ENCODE data around the gene GTF3A. TPM values are rescaled to one million over a fixed set of nuclear protein-coding genes. Genes with fewer than 3 reads are reported as not detected.

Gene GTF3A
- total RNA-seq, 1 experiment from 2014 or later, result 126 TPM

GRCh38 chr13:27448308-27448707, 23.9 kb downstream of the GTF3A start:
- BruUV-seq (replicated peaks), result no TSS peak
- CTCF ChIA-PET, result no interaction called here
- Histone ChIP-seq H3K27me3 (replicated peaks; ENCODE audit: insufficient read depth, low read depth, low read length, poor library complexity) (no peaks in the 10 kb centered on the region), H3K9me3 (ENCODE audit: low read depth, low read length, poor library complexity, severe bottlenecking) (no peaks in the 10 kb centered on the region), H3K27ac (ENCODE audit: low read depth, low read length, poor library complexity, severe bottlenecking) (no peak overlapping the region), H3K4me3 (ENCODE audit: low read depth, low read length, poor library complexity, severe bottlenecking) (no peak overlapping the region), H3K4me1 (ENCODE audit: insufficient read depth, low read length, poor library complexity, severe bottlenecking) (no peaks in the 10 kb centered on the region), H3K36me3 (ENCODE audit: insufficient read depth, low read length, poor library complexity, severe bottlenecking) (no peaks in the 10 kb centered on the region)
- TF ChIP-seq, protein P1, sequence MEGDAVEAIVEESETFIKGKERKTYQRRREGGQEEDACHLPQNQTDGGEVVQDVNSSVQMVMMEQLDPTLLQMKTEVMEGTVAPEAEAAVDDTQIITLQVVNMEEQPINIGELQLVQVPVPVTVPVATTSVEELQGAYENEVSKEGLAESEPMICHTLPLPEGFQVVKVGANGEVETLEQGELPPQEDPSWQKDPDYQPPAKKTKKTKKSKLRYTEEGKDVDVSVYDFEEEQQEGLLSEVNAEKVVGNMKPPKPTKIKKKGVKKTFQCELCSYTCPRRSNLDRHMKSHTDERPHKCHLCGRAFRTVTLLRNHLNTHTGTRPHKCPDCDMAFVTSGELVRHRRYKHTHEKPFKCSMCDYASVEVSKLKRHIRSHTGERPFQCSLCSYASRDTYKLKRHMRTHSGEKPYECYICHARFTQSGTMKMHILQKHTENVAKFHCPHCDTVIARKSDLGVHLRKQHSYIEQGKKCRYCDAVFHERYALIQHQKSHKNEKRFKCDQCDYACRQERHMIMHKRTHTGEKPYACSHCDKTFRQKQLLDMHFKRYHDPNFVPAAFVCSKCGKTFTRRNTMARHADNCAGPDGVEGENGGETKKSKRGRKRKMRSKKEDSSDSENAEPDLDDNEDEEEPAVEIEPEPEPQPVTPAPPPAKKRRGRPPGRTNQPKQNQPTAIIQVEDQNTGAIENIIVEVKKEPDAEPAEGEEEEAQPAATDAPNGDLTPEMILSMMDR (conservative IDR thresholded peaks at IDR 0.05; ENCODE audit: low read depth, low read length), result no peak
- no peak for TF ChIP-seq EZH2 (IDR thresholded peaks at IDR 0.05; ENCODE audit: borderline replicate concordance, low read depth, low read length, poor library complexity, severe bottlenecking)
- POLR2A ChIA-PET (ENCODE audit: low non-redundant PET), result no interaction called here
- intact Hi-C loops (cut with micrococcal nuclease; ENCODE audit: unreplicated experiment), result no loop called here
- no peak for DNase-seq (ENCODE audit: low spot score)

DNA sequence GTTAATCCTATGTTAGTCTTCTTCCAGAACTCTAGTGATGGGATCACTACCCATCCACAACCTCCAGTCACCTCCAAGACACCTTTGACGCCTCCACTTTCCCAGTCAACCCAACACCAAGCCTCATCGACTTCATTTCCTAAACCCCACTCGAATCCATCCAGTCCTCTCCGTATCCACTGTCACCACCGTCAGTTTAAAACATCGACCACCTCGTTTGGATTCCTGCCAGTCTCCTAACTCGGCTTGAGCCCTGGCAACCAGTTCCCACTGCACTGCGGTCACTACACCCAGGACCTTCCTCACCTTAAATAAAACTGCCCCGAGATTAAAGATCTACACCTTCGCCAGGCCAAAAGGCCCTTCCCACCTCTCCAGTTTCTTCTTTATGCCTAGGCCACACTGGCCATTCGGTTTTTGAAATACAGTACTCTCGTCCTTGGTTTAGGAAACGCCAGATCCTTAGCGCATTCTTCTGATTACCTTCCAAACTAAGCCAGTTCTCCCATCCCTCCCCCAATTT, 24.7 kb downstream of the GTF3A start:
- intact Hi-C loops (cut with micrococcal nuclease; ENCODE audit: unreplicated experiment), result no loop called here
- POLR2A ChIA-PET (ENCODE audit: low non-redundant PET), result no interaction called here
- TF ChIP-seq EZH2 (IDR thresholded peaks at IDR 0.05; ENCODE audit: borderline replicate concordance, low read depth, low read length, poor library complexity, severe bottlenecking), result no peak
- TF ChIP-seq, protein P1 (conservative IDR thresholded peaks at IDR 0.05; ENCODE audit: low read depth, low read length), result no peak
- Histone ChIP-seq H3K27ac (ENCODE audit: low read depth, low read length, poor library complexity, severe bottlenecking) (peak overlapping the region; percentile 96), H3K9me3 (ENCODE audit: low read depth, low read length, poor library complexity, severe bottlenecking) (no peaks in the 10 kb centered on the region), H3K27me3 (replicated peaks; ENCODE audit: insufficient read depth, low read depth, low read length, poor library complexity) (no peaks in the 10 kb centered on the region), H3K4me3 (ENCODE audit: low read depth, low read length, poor library complexity, severe bottlenecking) (peak overlapping the region; percentile 67), H3K4me1 (ENCODE audit: insufficient read depth, low read length, poor library complexity, severe bottlenecking) (no peaks in the 10 kb centered on the region), H3K36me3 (ENCODE audit: insufficient read depth, low read length, poor library complexity, severe bottlenecking) (no peaks in the 10 kb centered on the region)
- no peak for DNase-seq (ENCODE audit: low spot score)
- CTCF ChIA-PET, result no interaction called here
- TSS peak; percentile 68 for BruUV-seq (replicated peaks)

DNA sequence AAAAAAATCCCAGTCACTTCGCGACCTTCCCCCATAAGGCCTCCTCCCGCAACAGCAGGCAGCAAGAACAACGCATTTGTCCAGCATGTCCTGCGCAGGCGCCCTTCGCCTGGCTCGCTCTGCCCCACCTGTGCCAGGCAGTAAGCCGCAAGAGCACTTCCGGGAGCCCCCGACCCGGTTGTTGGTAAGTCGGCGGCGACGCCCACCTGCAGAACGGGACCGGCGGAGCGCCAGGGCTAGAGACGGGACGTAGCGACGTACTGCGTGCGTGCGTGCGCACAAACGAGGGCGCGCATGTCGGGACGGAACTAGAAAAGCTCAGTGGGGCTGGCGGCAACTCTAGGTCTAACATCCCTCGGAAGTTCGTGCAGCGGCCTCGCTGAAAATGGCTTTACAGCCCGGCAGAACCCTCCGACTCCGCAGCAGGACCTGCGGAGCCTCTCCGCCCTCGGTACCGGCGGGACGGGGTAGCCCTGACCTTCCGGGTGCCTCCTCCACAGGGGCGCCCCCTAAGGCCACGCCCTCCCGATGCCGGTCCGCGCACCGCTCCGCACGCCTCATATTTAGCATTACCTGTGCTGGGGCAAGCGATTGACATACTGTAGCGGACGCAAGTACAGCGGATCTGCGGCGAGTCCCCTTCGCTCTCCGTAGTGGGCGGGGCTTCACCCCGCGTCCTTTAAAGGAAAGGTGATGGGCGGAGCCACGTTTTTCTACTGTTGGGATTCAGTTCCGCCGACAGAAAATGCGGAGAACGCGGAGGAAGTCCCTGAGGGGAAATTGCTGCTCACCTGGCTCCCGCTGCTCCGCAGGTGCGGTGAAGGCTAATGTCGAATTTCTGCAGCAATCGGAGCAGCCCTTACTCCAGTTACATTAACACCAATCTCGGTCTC, 25.8 kb downstream of the GTF3A start, which contains the start of gene MTIF3:
Gene MTIF3, minus strand, starts transcription at position 629 of the 893 bp plus-strand sequence. CDS start 10,116 bp downstream, outside the sequence.
- Histone ChIP-seq H3K27me3 (replicated peaks; ENCODE audit: insufficient read depth, low read depth, low read length, poor library complexity) (no peaks in the 10 kb centered on the region), H3K36me3 (ENCODE audit: insufficient read depth, low read length, poor library complexity, severe bottlenecking) (no peaks in the 10 kb centered on the region), H3K27ac (ENCODE audit: low read depth, low read length, poor library complexity, severe bottlenecking) (peak within 1 kb of the TSS; percentile 96), H3K9me3 (ENCODE audit: low read depth, low read length, poor library complexity, severe bottlenecking) (no peaks in the 10 kb centered on the region), H3K4me1 (ENCODE audit: insufficient read depth, low read length, poor library complexity, severe bottlenecking) (no peaks in the 10 kb centered on the region), H3K4me3 (ENCODE audit: low read depth, low read length, poor library complexity, severe bottlenecking) (peak within 1 kb of the TSS; percentile 67)
- no TSS peak for BruUV-seq (replicated peaks)
- intact Hi-C loops (cut with micrococcal nuclease; ENCODE audit: unreplicated experiment), result no loop called here
- ChIA-PET POLR2A (ENCODE audit: low non-redundant PET) (interaction anchor here (0.7 kb wide), 1 partner anchor 24 kb away, joined by 3 read pairs; no protein-coding TSS in a partner anchor), CTCF (no interaction called here)
- TF ChIP-seq EZH2 (IDR thresholded peaks at IDR 0.05; ENCODE audit: borderline replicate concordance, low read depth, low read length, poor library complexity, severe bottlenecking), result no peak
- TF ChIP-seq, protein P1 (conservative IDR thresholded peaks at IDR 0.05; ENCODE audit: low read depth, low read length), result no peak
- peak; percentile 95 for DNase-seq (ENCODE audit: low spot score)
